ENCODE measurements around the gene ITGA1.

ITGA1 gene

DNA sequence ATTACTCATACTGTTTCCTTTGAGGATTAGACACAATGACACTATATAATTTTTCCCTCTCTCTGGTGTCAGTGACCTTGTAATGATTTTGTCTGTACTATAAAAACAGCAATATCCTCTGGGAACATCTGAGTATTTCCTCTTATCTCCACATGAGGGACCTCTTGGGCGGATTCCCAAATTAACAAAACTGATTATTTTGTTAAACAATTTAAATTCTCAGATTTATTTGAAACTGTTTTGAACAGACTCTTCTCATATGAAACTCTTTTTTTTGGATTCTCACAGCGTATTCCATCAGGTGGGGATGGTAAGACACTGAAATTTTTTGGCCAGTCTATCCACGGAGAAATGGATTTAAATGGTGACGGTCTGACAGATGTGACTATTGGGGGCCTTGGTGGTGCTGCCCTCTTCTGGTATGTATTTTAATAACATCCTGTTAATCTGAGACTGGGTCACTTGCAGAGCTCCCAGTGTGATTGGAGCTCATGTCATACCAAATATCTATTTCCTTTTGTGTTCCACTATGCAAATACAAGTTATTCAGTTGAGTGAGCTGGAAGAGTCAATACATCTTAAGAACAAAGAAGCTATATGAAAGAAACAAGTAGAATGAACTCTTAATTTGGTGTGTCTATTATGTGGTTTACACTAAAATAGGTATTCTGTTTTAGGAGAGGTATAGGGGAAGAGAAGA lies 127.6 kb downstream of the ITGA1 start:
- Histone ChIP-seq H3K9ac (no peak overlapping the region), H3K4me3 (ENCODE audit: low read depth, low read length) (peak overlapping the region; percentile 43), H3K4me2 (ENCODE audit: low read length) (peak overlapping the region; percentile 73), H3K27ac (peak overlapping the region; percentile 5), H3K27me3 (ENCODE audit: control insufficient read depth, insufficient read depth, low read length) (no peaks in the 10 kb centered on the region), H3K36me3 (ENCODE audit: control insufficient read depth, insufficient read depth, low read length) (no peaks in the 10 kb centered on the region), H3K4me1 (no peaks in the 10 kb centered on the region), H3K9me3 (ENCODE audit: control insufficient read depth, low read length) (no peaks in the 10 kb centered on the region), H2AFZ (peak overlapping the region; percentile 24), H3K79me2 (no peaks in the 10 kb centered on the region)
- TF ChIP-seq, protein P1, sequence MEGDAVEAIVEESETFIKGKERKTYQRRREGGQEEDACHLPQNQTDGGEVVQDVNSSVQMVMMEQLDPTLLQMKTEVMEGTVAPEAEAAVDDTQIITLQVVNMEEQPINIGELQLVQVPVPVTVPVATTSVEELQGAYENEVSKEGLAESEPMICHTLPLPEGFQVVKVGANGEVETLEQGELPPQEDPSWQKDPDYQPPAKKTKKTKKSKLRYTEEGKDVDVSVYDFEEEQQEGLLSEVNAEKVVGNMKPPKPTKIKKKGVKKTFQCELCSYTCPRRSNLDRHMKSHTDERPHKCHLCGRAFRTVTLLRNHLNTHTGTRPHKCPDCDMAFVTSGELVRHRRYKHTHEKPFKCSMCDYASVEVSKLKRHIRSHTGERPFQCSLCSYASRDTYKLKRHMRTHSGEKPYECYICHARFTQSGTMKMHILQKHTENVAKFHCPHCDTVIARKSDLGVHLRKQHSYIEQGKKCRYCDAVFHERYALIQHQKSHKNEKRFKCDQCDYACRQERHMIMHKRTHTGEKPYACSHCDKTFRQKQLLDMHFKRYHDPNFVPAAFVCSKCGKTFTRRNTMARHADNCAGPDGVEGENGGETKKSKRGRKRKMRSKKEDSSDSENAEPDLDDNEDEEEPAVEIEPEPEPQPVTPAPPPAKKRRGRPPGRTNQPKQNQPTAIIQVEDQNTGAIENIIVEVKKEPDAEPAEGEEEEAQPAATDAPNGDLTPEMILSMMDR (IDR thresholded peaks at IDR 0.05) = peak; percentile 81

DNA sequence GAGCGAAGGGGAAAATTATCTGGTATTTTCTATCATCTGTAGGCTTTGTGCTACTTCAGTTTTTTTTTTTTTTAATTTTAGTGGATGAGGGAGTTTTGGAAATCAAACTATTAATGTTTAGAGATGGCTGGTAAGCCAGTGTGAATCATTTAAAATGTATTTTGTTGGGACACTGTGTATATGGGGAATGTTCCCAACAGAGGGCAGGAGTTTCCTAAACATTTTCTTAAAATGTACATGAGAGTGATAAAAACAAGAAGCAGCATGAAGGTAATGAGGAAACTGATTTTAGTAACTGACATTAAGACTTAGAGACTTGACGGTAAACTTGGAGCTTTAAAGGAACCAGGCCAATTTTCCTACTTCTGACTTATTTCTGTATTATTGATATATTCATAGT lies 133.2 kb downstream of the ITGA1 start:
- TF ChIP-seq, protein P1 (IDR thresholded peaks at IDR 0.05) = no peak
- peak overlapping the region; percentile 66 for H3K27ac ChIP-seq
- no peak overlapping the region for H3K4me2 ChIP-seq (ENCODE audit: low read length)
- no peaks in the 10 kb centered on the region for H3K27me3 ChIP-seq (ENCODE audit: control insufficient read depth, insufficient read depth, low read length)
- no peak overlapping the region for H3K9ac ChIP-seq
- H3K36me3 ChIP-seq (ENCODE audit: control insufficient read depth, insufficient read depth, low read length) = no peaks in the 10 kb centered on the region
- H3K9me3 ChIP-seq (ENCODE audit: control insufficient read depth, low read length) = no peaks in the 10 kb centered on the region
- H3K4me3 ChIP-seq (ENCODE audit: low read depth, low read length) = no peak overlapping the region
- H3K4me1 ChIP-seq = peaks cover 6% of the 10 kb centered on the region
- H2AFZ ChIP-seq = no peak overlapping the region
- no peaks in the 10 kb centered on the region for H3K79me2 ChIP-seq

DNA sequence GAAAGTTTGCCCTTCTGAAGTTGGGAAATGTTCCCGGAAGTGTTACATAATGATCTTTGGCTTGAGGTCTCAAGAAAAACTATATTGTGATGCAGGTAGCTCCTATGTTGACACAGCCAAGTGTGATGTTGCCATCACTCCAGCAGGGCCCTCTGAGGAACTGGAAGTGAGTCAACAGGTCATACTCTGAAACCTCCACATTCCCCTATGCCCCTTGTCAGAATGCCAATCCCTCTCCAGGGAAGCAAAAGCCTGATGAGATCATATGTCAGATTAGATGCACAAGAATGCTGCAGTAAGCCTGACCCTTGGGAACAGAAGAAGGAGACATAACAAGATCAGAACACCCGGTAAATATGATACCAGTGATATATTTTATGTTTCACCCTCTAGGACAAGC lies 134.7 kb downstream of the ITGA1 start:
- Histone ChIP-seq H3K36me3 (ENCODE audit: control insufficient read depth, insufficient read depth, low read length) (no peaks in the 10 kb centered on the region), H2AFZ (no peak overlapping the region), H3K79me2 (no peaks in the 10 kb centered on the region), H3K4me1 (peaks cover 6% of the 10 kb centered on the region), H3K9ac (no peak overlapping the region), H3K9me3 (ENCODE audit: control insufficient read depth, low read length) (no peaks in the 10 kb centered on the region), H3K4me3 (ENCODE audit: low read depth, low read length) (no peak overlapping the region), H3K4me2 (ENCODE audit: low read length) (peak overlapping the region; percentile 45), H3K27me3 (ENCODE audit: control insufficient read depth, insufficient read depth, low read length) (no peaks in the 10 kb centered on the region), H3K27ac (peak overlapping the region; percentile 66)
- TF ChIP-seq, protein P1 (IDR thresholded peaks at IDR 0.05) = no peak

DNA sequence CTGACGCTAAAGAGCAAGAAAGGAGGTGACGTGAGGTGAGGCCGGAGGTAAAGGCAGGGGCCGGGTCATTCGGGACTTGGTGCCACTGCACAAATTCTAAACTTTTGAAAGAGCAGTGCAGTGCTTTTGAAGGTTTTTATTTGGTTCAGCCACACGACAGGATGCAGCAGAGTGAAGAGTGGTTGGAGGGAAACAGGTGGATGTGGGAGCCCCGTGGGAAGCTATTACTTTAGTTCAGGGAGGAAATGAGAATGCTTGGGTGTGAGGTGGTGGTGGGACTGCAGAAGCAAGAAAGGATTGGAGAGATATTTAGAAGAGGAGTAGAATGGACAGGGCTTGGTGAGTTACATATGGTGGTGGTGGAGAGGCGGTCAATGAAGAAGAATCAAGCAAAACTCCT lies 136.7 kb downstream of the ITGA1 start:
- Histone ChIP-seq H3K4me3 (ENCODE audit: low read depth, low read length) (no peak overlapping the region), H3K9ac (no peak overlapping the region), H3K36me3 (ENCODE audit: control insufficient read depth, insufficient read depth, low read length) (no peaks in the 10 kb centered on the region), H3K9me3 (ENCODE audit: control insufficient read depth, low read length) (no peaks in the 10 kb centered on the region), H3K79me2 (no peaks in the 10 kb centered on the region), H3K4me1 (peaks cover 6% of the 10 kb centered on the region), H3K4me2 (ENCODE audit: low read length) (no peak overlapping the region), H3K27ac (no peak overlapping the region), H2AFZ (no peak overlapping the region), H3K27me3 (ENCODE audit: control insufficient read depth, insufficient read depth, low read length) (no peaks in the 10 kb centered on the region)
- TF ChIP-seq, protein P1 (IDR thresholded peaks at IDR 0.05) = no peak

DNA sequence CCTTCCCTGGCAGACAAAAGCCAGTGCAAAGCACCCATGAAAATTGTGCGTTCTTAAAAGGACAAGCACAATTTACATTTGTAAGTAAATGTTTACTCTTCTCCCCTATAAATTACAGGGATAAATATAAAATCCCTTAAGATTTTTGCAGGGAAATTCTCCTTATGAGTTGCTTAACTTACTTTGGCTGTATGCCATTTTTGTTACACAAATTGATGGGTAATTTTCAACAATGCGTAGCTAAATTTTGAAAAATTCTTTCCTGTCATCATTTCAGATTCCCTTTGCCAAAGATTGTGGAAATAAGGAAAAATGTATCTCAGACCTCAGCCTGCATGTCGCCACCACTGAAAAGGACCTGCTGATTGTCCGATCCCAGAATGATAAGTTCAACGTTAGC lies 137.3 kb downstream of the ITGA1 start:
- no peaks in the 10 kb centered on the region for H3K36me3 ChIP-seq (ENCODE audit: control insufficient read depth, insufficient read depth, low read length)
- H3K9ac ChIP-seq = no peak overlapping the region

More for the DNA sequence above, 137.3 kb downstream of the ITGA1 start:
- no peak overlapping the region for H2AFZ ChIP-seq
- no peaks in the 10 kb centered on the region for H3K27me3 ChIP-seq (ENCODE audit: control insufficient read depth, insufficient read depth, low read length)
- peaks cover 6% of the 10 kb centered on the region for H3K4me1 ChIP-seq
- no peaks in the 10 kb centered on the region for H3K9me3 ChIP-seq (ENCODE audit: control insufficient read depth, low read length)
- no peaks in the 10 kb centered on the region for H3K79me2 ChIP-seq
- TF ChIP-seq, protein P1 (IDR thresholded peaks at IDR 0.05) = no peak
- no peak overlapping the region for H3K4me2 ChIP-seq (ENCODE audit: low read length)
- no peak overlapping the region for H3K4me3 ChIP-seq (ENCODE audit: low read depth, low read length)
- no peak overlapping the region for H3K27ac ChIP-seq
